ENCODE results near the gene MPP3. TPM values are rescaled to one million over a fixed set of nuclear protein-coding genes. Genes with fewer than 3 reads are reported as not detected.

MPP3 gene
- total and polyA plus RNA-seq, 3 donors from 2014 or later, result 5.9 to 18.2 (median 16.7) TPM

DNA sequence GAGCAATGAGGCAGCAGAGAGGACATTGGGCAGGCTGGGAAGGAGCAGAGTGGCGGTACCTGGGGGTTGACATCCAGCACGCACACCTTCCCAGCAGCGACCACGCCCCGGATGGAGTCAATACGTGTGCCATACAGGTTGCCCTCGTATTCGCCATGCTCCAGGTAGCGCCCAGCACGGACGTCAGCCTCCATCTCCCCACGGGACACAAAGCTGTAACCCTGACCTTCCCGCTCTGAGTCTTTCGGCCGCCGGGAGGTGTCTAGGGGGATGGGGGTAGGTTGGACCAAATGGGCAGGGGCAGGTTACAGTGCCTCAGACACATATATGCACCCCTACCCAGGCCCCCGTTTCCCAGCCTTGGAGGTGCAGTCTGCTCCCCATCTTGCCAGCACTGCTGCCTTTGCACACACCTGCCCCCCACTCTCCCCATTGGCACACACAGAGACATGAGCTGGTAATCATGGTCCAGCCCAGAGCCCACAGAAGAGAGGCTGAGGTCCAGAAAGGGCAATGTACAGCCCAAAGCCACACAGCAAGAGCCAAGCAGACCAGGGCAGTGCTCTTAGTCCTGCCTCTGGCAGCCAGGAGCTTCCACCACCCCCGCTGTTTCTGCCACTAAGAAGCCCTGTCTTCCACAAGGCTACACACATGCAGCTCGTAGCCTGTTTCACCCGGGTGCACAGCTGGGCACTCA, 46.9 kb upstream of the MPP3 start:
- Histone ChIP-seq H3K4me3 (no peak overlapping the region), H3K27me3 (no peaks in the 10 kb centered on the region), H3K4me1 (peaks cover 5% of the 10 kb centered on the region), H3K9me3 (no peaks in the 10 kb centered on the region), H3K27ac (no peak overlapping the region), H3K36me3 (ENCODE audit: low read depth, missing control alignments) (no peaks in the 10 kb centered on the region)
- WGBS, 2 donors, result 89 to 93% methylated on average over 17 to 20 of the region's 20 CpGs
- no peak for TF ChIP-seq POLR2A (IDR thresholded peaks at IDR 0.05)
- TF ChIP-seq, protein P1, sequence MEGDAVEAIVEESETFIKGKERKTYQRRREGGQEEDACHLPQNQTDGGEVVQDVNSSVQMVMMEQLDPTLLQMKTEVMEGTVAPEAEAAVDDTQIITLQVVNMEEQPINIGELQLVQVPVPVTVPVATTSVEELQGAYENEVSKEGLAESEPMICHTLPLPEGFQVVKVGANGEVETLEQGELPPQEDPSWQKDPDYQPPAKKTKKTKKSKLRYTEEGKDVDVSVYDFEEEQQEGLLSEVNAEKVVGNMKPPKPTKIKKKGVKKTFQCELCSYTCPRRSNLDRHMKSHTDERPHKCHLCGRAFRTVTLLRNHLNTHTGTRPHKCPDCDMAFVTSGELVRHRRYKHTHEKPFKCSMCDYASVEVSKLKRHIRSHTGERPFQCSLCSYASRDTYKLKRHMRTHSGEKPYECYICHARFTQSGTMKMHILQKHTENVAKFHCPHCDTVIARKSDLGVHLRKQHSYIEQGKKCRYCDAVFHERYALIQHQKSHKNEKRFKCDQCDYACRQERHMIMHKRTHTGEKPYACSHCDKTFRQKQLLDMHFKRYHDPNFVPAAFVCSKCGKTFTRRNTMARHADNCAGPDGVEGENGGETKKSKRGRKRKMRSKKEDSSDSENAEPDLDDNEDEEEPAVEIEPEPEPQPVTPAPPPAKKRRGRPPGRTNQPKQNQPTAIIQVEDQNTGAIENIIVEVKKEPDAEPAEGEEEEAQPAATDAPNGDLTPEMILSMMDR (IDR thresholded peaks at IDR 0.05), result no peak
- intact Hi-C loops (cut with DNase I; ENCODE audit: low total_unique reads), result no loop called here
- no peak for DNase-seq

DNA sequence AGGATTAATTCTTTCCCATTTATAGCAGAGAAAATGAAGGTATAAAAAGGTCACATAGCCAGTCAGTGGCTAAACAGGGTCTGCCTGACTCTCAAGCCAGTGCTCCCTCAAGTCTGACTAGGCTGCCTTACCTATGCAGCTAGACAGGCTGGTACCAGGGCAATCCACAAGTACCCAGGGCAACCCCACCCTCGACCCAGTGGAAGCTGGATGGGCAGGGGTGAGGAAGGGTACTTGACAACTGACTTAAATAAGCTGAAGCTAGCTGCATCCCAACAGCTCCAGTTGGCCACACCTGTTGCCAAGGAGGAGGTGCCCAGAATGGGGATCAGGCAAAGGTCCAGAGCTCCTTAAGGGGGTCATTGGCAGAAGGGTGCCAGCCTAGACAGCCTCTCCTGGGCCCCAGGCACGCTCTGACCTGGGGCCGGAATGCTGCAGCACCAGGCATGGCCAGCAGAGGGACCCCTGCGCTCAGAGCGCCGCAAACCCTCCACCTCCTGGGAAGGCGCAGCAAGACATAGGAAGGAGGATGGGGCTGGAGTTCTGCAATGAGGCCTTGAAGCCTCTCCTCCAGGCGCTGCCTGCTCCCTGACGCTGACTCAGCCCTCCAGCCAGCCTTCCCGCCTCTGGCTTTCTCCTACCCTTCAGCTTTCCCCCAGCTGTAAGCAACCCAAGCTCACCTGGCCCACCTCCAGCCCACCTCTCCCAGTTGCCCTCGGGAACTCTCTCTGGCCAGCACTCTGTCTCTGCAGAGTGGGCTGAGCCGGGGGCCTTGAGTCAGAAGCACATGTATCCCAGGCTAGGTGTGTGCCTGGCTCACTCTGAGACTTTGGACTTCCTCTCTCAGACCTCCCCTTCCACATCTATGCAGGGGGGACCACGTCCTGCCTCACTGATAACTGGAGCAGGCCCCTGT, 45.6 kb upstream of the MPP3 start:
- H3K36me3 ChIP-seq (ENCODE audit: low read depth, missing control alignments), result no peaks in the 10 kb centered on the region
- DNase-seq, result peak; percentile 83
- no peaks in the 10 kb centered on the region for H3K9me3 ChIP-seq
- H3K4me1 ChIP-seq, result peaks cover 5% of the 10 kb centered on the region
- H3K27me3 ChIP-seq, result no peaks in the 10 kb centered on the region
- 23 to 50% methylated on average over 5 to 12 of the region's 13 CpGs for WGBS, 2 donors
- TF ChIP-seq, protein P1 (IDR thresholded peaks at IDR 0.05), result peak; percentile 82 to 95 (median 94)
- TF ChIP-seq POLR2A (IDR thresholded peaks at IDR 0.05), result no peak
- H3K27ac ChIP-seq, result peak overlapping the region in 1 of 2 donors; percentile 18
- no peak overlapping the region for H3K4me3 ChIP-seq
- intact Hi-C loops (cut with DNase I; ENCODE audit: low total_unique reads), result no loop called here

DNA sequence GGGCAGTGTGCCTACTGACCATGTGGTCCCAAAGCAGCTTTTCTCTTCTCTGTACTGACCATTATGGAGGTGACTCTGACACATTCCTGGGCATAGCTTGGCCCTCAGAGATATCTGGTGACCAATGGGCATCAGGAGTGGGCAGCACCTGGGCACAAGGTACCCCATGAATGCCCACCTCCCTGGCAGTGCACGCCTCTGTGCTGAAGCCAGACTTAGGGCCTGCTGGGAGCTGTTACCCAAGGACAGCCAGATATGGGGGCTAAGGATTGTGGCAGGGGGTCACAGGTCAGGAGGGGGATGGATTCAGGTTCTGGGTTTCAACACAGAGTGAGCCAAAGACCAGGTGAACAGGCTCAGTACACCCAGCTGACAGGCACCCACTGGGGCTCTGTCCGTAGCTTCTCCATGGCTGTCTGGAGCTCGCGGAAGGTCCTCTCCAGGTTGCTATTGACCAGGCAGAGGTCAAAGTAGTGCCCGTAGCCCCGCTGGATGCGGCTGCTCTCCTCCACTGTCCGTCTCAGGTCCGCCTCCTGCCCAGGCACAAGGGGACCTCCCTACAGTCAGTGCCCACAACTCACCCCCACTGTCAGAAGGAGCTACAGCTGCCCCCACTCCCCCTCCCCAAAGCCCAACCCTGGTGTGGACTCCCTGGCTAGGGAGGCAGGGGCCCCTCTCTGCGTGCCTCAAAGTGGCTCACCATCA, 44.7 kb upstream of the MPP3 start:
- Histone ChIP-seq H3K4me1 (peaks cover 5% of the 10 kb centered on the region), H3K27me3 (no peaks in the 10 kb centered on the region), H3K4me3 (no peak overlapping the region), H3K9me3 (no peaks in the 10 kb centered on the region), H3K27ac (no peak overlapping the region), H3K36me3 (ENCODE audit: low read depth, missing control alignments) (no peaks in the 10 kb centered on the region)
- WGBS, 2 donors, result 80 to 95% methylated on average over 2 to 10 of the region's 10 CpGs
- TF ChIP-seq POLR2A (IDR thresholded peaks at IDR 0.05), result no peak
- TF ChIP-seq, protein P1 (IDR thresholded peaks at IDR 0.05), result no peak
- intact Hi-C loops (cut with DNase I; ENCODE audit: low total_unique reads), result no loop called here
- DNase-seq, result no peak

DNA sequence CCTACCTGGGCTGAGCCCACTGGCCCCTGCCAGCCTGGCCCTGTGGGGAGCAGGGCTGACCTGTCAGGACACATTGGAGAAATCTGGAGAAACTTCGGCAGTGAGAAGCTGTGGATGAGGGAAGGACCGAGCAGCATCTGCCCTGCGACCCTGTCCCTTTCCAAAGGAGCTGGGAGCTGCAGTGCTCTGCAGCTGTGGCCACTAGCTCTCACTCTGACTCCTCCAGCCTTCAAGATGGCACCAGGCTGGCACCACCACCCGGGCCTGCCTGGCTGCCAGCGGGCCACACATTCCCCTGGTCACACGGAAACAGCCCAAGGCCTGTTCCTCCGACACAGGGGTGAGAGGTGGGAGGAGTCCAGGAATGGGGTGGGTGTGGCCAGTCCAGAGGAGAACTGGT, 44.1 kb upstream of the MPP3 start:
- no peak for DNase-seq
- TF ChIP-seq, protein P1 (IDR thresholded peaks at IDR 0.05), result no peak
- TF ChIP-seq POLR2A (IDR thresholded peaks at IDR 0.05), result no peak
- Histone ChIP-seq H3K36me3 (ENCODE audit: low read depth, missing control alignments) (no peaks in the 10 kb centered on the region), H3K27me3 (no peaks in the 10 kb centered on the region), H3K27ac (no peak overlapping the region), H3K4me1 (peaks cover 5% of the 10 kb centered on the region), H3K9me3 (no peaks in the 10 kb centered on the region), H3K4me3 (no peak overlapping the region)
- intact Hi-C loops (cut with DNase I; ENCODE audit: low total_unique reads), result no loop called here
- WGBS, 2 donors, result 76 to 88% methylated on average over 5 to 7 of the region's 7 CpGs

Data from testis (tissue), 3 donors.